IPS-20b (cell line): Measurements from ENCODE around the gene ABHD17C.

Experiments used
- H3K27ac ChIP-seq: one replicate; pipeline ENCODE4 v1.5.1; 2013; ENCODE audit warnings: low read length
- H3K27me3 ChIP-seq: 2 replicates; pipeline ENCODE4 v1.6.1; 2013; ENCODE audit warnings: mild to moderate bottlenecking, low read length, inconsistent platforms; ENCODE audit not compliant: insufficient read depth
- H3K36me3 ChIP-seq: 2 replicates; pipeline ENCODE4 v1.6.1; 2013; ENCODE audit warnings: low read depth, mild to moderate bottlenecking, inconsistent platforms, low read length, moderate library complexity; ENCODE audit not compliant: insufficient read depth
- H3K4me1 ChIP-seq: 2 replicates; pipeline ENCODE4 v1.6.1; 2013; ENCODE audit warnings: mild to moderate bottlenecking, control low read depth, inconsistent platforms, low read length, moderate library complexity; ENCODE audit not compliant: insufficient read depth
- H3K4me3 ChIP-seq: 2 replicates; pipeline ENCODE4 v1.5.1; 2013; ENCODE audit warnings: mild to moderate bottlenecking, low read length, inconsistent platforms
- H3K9ac ChIP-seq: 2 replicates; pipeline ENCODE4 v1.6.1; 2013; ENCODE audit warnings: low read depth, mild to moderate bottlenecking, inconsistent platforms, low read length, moderate library complexity
- H3K9me3 ChIP-seq: 2 replicates; pipeline ENCODE4 v1.6.1; 2013; ENCODE audit warnings: mild to moderate bottlenecking, low read depth, low read length, inconsistent platforms; ENCODE audit not compliant: insufficient read depth

The ABHD17C gene

GRCh38 chr15:80796407-80796806 lies 101.3 kb downstream of the ABHD17C start:
- Histone ChIP-seq H3K9me3 (no peaks in the 10 kb centered on the region), H3K4me3 (no peak overlapping the region), H3K27me3 (peaks cover 5% of the 10 kb centered on the region; the same call in 1 of the 2 replicates), H3K36me3 (no peaks in the 10 kb centered on the region), H3K9ac (no peak overlapping the region), H3K4me1 (no peaks in the 10 kb centered on the region), H3K27ac (no peak overlapping the region)

- Histone ChIP-seq H3K9ac (no peak overlapping the region), H3K4me3 (no peak overlapping the region), H3K9me3 (no peaks in the 10 kb centered on the region), H3K27me3 (peaks cover 5% of the 10 kb centered on the region; the same call in 1 of the 2 replicates), H3K27ac (no peak overlapping the region), H3K36me3 (no peaks in the 10 kb centered on the region), H3K4me1 (no peaks in the 10 kb centered on the region)
These were observed 103.8 kb downstream of the ABHD17C start for GRCh38 chr15:80798911-80799310.

GRCh38 chr15:80800067-80800466 lies 105.0 kb downstream of the ABHD17C start:
- H3K4me1 ChIP-seq, result 0 out of 2 replicates have a peak, but pooled peaks cover 5% of the 10 kb centered on the region
- no peaks in the 10 kb centered on the region for H3K36me3 ChIP-seq
- no peak overlapping the region for H3K9ac ChIP-seq
- H3K9me3 ChIP-seq, result no peaks in the 10 kb centered on the region
- no peak overlapping the region for H3K27ac ChIP-seq
- H3K27me3 ChIP-seq, result peaks cover 13% of the 10 kb centered on the region
- H3K4me3 ChIP-seq, result no peak overlapping the region

GRCh38 chr15:80801891-80802680 lies 107.0 kb downstream of the ABHD17C start:
- 0 out of 2 replicates have a peak, but pooled peaks cover 7% of the 10 kb centered on the region for H3K4me1 ChIP-seq
- H3K36me3 ChIP-seq, result no peaks in the 10 kb centered on the region
- no peak overlapping the region for H3K4me3 ChIP-seq
- no peaks in the 10 kb centered on the region for H3K9me3 ChIP-seq
- H3K9ac ChIP-seq, result no peak overlapping the region
- peaks cover 13% of the 10 kb centered on the region for H3K27me3 ChIP-seq
- no peak overlapping the region for H3K27ac ChIP-seq

GRCh38 chr15:80803580-80804525 lies 108.7 kb downstream of the ABHD17C start:
- 0 out of 2 replicates have a peak, but pooled peaks cover 7% of the 10 kb centered on the region for H3K4me1 ChIP-seq
- no peaks in the 10 kb centered on the region for H3K9me3 ChIP-seq
- no peak overlapping the region for H3K27ac ChIP-seq
- no peak overlapping the region for H3K9ac ChIP-seq
- no peaks in the 10 kb centered on the region for H3K36me3 ChIP-seq
- no peak overlapping the region for H3K4me3 ChIP-seq
- peaks cover 8% of the 10 kb centered on the region; the same call in 1 of the 2 replicates for H3K27me3 ChIP-seq

GRCh38 chr15:80804970-80805495 lies 109.9 kb downstream of the ABHD17C start:
- Histone ChIP-seq H3K4me1 (0 out of 2 replicates have a peak, but pooled peaks cover 7% of the 10 kb centered on the region), H3K9ac (no peak overlapping the region), H3K9me3 (no peaks in the 10 kb centered on the region), H3K4me3 (no peak overlapping the region), H3K27me3 (peaks cover 8% of the 10 kb centered on the region; the same call in 1 of the 2 replicates), H3K27ac (no peak overlapping the region), H3K36me3 (no peaks in the 10 kb centered on the region)
